ENCODE data around the gene TAMALIN.

TAMALIN gene

DNA sequence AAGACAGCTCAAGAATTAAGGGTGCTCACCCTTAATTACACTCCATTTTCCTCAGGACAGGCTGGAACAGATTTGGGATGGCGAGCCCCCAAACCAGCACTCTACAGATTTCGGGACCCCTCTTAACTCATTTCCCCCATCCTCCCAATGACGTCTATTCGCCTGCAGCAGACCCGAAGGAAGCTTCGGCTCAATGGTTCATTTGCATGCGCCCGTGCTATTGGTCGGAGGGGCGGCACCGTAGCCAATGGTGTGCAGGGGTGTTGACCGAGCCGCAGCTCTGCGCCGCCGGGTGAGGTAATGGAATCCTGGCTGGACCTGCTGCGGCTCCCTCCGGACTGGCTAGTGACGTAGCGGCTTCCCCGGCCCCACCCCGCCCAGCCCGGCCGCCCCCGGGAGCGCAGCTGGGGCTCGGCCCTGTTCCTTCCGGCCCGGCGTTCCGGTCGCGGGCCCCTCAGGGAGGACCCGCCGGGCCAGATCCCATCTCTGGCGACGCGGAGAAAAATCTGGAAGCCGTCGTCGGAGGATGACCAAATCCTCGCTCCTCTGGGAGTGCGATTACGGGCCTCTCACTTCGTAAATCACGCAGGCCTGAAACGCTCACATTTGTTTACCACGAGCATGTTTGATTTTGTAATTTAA, 26.2 kb downstream of the TAMALIN start:
- H4K20me1 ChIP-seq, result no peaks in the 10 kb centered on the region
- H3K4me1 ChIP-seq, result peaks cover 74% of the 10 kb centered on the region
- peak overlapping the region; percentile 60 for H3K4me3 ChIP-seq
- no peaks in the 10 kb centered on the region for H3K9me3 ChIP-seq
- TF ChIP-seq Cebpa-rat (IDR thresholded peaks at IDR 0.05), result no peak
- peak overlapping the region; percentile 76 for H3K27ac ChIP-seq
- H3K4me2 ChIP-seq, result peak overlapping the region; percentile 97
- peak overlapping the region; percentile 71; the same call in 1 of the 2 replicates for H3K9ac ChIP-seq
- H3K27me3 ChIP-seq, result no peaks in the 10 kb centered on the region
- H3K36me3 ChIP-seq, result no peaks in the 10 kb centered on the region

DNA sequence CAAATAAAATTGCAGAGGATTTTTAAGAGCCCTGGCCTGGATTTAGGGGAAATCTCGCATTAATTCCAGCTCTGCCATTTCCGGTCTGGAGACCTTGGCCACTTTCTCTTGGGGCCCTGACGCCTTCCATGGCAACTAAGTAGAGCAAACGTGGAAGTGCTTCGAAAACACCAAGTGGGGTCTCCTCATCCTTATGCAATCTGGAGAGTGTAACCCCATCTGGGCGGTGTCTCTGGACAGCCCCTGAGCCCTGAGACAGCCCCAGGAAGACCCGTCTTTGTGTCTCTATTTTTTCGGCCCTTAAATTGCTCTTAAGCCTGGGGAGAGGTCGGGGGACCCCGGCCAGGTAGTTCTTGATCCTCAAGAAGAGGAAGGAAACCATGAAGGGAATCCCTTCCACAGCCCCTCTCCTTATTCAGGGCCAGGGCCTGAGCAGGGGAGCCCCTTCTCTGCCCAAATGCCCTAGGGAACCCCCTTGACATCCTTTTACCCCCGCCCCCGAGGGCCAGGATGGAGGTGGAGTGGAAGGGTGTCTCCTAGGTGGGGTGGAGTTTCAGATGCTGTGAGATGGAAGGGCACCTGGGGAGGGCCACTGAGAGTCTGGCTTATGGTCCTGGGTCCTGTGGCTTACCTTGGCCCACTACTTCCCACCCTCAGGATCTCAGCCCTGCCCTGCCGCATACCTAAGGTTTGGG, 26.8 kb downstream of the TAMALIN start:
- Histone ChIP-seq H3K36me3 (no peaks in the 10 kb centered on the region), H3K4me1 (peaks cover 80% of the 10 kb centered on the region), H3K4me2 (peak overlapping the region; percentile 97), H3K27ac (peak overlapping the region; percentile 76), H3K4me3 (peak overlapping the region; percentile 60), H3K27me3 (no peaks in the 10 kb centered on the region), H3K9me3 (no peaks in the 10 kb centered on the region), H3K9ac (peak overlapping the region; percentile 71; the same call in 1 of the 2 replicates), H4K20me1 (peaks cover 5% of the 10 kb centered on the region)
- TF ChIP-seq Cebpa-rat (IDR thresholded peaks at IDR 0.05), result no peak

- H4K20me1 ChIP-seq, result peaks cover 21% of the 10 kb centered on the region
- no peaks in the 10 kb centered on the region for H3K27me3 ChIP-seq
- H3K36me3 ChIP-seq, result no peaks in the 10 kb centered on the region
- TF ChIP-seq Cebpa-rat (IDR thresholded peaks at IDR 0.05), result no peak
- H3K9ac ChIP-seq, result no peak overlapping the region
- H3K4me2 ChIP-seq, result peak overlapping the region; percentile 97
- no peak overlapping the region for H3K27ac ChIP-seq
- H3K4me3 ChIP-seq, result no peak overlapping the region
- H3K9me3 ChIP-seq, result no peaks in the 10 kb centered on the region
- peaks cover 81% of the 10 kb centered on the region for H3K4me1 ChIP-seq
Observed at GRCh38 chr12:52035190-52035589, 28.4 kb downstream of the TAMALIN start.

GRCh38 chr12:52035926-52036325, 29.2 kb downstream of the TAMALIN start:
- TF ChIP-seq Cebpa-rat (IDR thresholded peaks at IDR 0.05), result no peak

DNA sequence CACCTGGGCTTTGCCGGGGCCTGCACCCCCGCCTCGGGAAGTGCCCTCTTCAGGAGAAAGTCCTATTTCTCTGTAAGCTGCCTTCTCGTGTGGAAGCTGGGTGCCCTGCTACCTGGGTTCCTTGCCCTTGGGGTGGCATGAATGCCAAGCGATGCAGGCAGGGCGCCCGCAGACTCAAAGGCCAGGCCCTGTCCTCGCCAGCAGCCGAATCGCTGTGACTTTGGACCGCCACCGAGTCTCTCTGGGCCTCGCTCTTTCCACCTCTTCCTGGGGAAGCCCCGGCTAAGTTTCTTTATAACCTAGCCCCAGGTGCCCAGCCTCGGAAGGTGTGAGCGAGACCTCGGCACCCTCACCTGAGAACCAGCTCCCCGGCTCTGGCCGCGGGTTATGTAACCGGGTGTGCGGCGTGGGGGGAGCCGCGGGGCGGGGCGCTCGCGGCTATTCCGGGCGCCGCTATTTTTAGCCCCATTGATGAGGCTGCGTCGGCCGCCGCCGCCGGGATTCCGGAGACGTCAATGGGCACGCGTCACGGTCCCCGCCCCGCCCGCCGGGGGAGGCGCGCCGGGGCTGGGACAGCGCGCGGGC, 29.9 kb downstream of the TAMALIN start:
- Histone ChIP-seq H3K9me3 (no peaks in the 10 kb centered on the region), H3K27ac (peak overlapping the region; percentile 67), H3K36me3 (no peaks in the 10 kb centered on the region), H3K4me2 (peak overlapping the region; percentile 97), H4K20me1 (peaks cover 36% of the 10 kb centered on the region), H3K4me1 (peaks cover 85% of the 10 kb centered on the region), H3K27me3 (no peaks in the 10 kb centered on the region), H3K9ac (peak overlapping the region; percentile 70), H3K4me3 (peak overlapping the region; percentile 85)
- no peak for TF ChIP-seq Cebpa-rat (IDR thresholded peaks at IDR 0.05)

More at GRCh38 chr12:52035926-52036325, 29.2 kb downstream of the TAMALIN start:
- peaks cover 78% of the 10 kb centered on the region for H3K4me1 ChIP-seq
- no peak overlapping the region for H3K9ac ChIP-seq
- peaks cover 29% of the 10 kb centered on the region for H4K20me1 ChIP-seq
- H3K4me2 ChIP-seq, result peak overlapping the region; percentile 97
- H3K27ac ChIP-seq, result peak overlapping the region; percentile 67
- H3K9me3 ChIP-seq, result no peaks in the 10 kb centered on the region
- no peaks in the 10 kb centered on the region for H3K36me3 ChIP-seq
- H3K27me3 ChIP-seq, result no peaks in the 10 kb centered on the region
- H3K4me3 ChIP-seq, result no peak overlapping the region

DNA sequence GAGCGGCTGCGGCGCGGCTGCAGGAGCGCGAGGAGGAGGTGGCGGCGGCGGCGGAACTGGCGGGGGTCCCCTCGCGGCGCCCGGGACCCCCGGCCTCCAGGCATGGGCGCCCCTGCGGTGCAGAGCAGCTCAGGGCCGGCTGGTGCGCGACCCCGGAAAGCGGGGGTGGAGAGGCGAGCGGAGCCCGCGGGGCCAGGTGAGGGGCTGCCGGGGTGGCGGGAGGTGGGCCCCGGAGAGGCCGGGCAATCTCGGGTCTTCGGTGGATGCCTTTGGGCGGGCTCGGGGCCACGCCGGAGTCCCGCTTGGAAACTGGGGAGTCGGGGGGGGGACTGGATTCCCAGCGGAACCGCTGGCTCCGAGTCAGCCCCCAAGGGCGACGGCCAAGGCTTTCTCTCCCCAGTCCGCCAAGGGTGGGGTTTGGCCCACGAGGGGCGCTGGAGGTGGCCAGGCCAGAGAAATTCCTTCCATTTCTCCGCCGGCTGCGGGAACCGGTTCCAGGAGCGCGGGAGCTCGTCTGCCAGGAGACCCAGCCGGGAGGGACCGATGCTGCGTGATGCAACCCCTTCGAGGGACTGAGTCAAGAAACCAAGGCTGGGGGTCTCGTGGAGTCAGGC, 30.6 kb downstream of the TAMALIN start:
- H3K9ac ChIP-seq, result peak overlapping the region; percentile 89
- H3K27ac ChIP-seq, result peak overlapping the region; percentile 87

DNA sequence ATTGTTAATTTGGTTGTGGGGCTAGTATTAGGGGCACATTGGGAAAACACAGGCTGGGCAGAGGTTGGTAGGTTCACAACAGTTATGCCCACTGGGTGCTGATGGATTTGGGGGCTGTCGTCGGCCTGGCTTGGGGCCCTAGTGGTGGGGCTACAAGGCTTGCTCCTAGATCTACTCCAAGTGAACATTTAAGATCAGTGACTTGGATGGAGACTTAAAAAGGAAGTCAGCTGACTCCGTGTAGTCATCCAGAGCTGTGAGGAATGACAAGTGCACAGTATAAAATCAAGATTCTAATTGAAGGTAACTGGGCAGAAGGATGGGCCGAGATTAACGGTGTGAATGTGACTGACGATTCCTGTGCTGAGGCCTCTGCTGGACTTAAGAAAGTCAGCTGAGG, 31.7 kb downstream of the TAMALIN start:
- no peak overlapping the region for H3K27ac ChIP-seq
- H3K4me1 ChIP-seq, result peaks cover 88% of the 10 kb centered on the region
- H3K9me3 ChIP-seq, result no peaks in the 10 kb centered on the region
- peak overlapping the region; percentile 97 for H3K4me2 ChIP-seq
- peak overlapping the region; percentile 39; the same call in 1 of the 2 replicates for H3K9ac ChIP-seq
- TF ChIP-seq Cebpa-rat (IDR thresholded peaks at IDR 0.05), result no peak
- peaks cover 12% of the 10 kb centered on the region for H3K36me3 ChIP-seq
- H3K4me3 ChIP-seq, result peak overlapping the region; percentile 85
- H4K20me1 ChIP-seq, result peaks cover 52% of the 10 kb centered on the region
- no peaks in the 10 kb centered on the region for H3K27me3 ChIP-seq

More for the DNA sequence above, 30.6 kb downstream of the TAMALIN start:
- peaks cover 1% of the 10 kb centered on the region; the same call in 1 of the 2 replicates for H3K36me3 ChIP-seq
- peaks cover 85% of the 10 kb centered on the region for H3K4me1 ChIP-seq
- H3K9me3 ChIP-seq, result no peaks in the 10 kb centered on the region
- peak overlapping the region; percentile 97 for H3K4me2 ChIP-seq
- peak overlapping the region; percentile 85 for H3K4me3 ChIP-seq
- H4K20me1 ChIP-seq, result peaks cover 43% of the 10 kb centered on the region
- H3K27me3 ChIP-seq, result no peaks in the 10 kb centered on the region
- no peak for TF ChIP-seq Cebpa-rat (IDR thresholded peaks at IDR 0.05)

- no peak for TF ChIP-seq Cebpa-rat (IDR thresholded peaks at IDR 0.05)
- H3K36me3 ChIP-seq, result peaks cover 24% of the 10 kb centered on the region
- H4K20me1 ChIP-seq, result peaks cover 61% of the 10 kb centered on the region
- H3K4me1 ChIP-seq, result peaks cover 71% of the 10 kb centered on the region
- H3K4me2 ChIP-seq, result peak overlapping the region; percentile 85
- H3K9ac ChIP-seq, result no peak overlapping the region
- no peak overlapping the region for H3K4me3 ChIP-seq
- H3K27ac ChIP-seq, result no peak overlapping the region
- no peaks in the 10 kb centered on the region for H3K9me3 ChIP-seq
- H3K27me3 ChIP-seq, result no peaks in the 10 kb centered on the region
Observed at GRCh38 chr12:52041035-52041434, 34.3 kb downstream of the TAMALIN start.

DNA sequence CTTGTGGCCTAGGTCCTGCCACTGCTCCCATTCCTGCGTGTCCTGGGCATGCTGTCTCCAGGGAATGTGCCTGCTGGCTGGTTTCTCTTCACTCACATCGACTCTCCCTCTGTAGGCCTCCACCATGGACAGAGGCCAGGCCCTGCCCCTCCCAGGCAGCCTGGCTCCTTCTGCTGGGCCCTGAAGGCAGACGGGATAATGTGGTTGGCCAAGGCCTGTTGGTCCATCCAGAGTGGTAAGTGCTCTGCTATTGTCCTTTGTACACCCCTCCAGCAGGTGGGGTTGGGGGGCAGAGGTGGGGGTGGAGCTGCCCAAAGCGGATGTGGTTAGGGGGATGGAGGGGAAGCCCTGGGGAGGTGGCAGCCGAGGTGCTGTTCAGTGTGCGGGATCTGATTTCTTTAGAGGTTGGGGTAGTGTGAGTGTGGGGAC, 35.0 kb downstream of the TAMALIN start:
- Histone ChIP-seq H4K20me1 (peaks cover 61% of the 10 kb centered on the region), H3K4me2 (peak overlapping the region; percentile 85), H3K27me3 (no peaks in the 10 kb centered on the region), H3K9ac (no peak overlapping the region), H3K36me3 (peaks cover 24% of the 10 kb centered on the region), H3K4me1 (peaks cover 69% of the 10 kb centered on the region), H3K27ac (peak overlapping the region; percentile 56; the same call in 1 of the 2 replicates), H3K4me3 (no peak overlapping the region; the same call in 1 of the 2 replicates), H3K9me3 (no peaks in the 10 kb centered on the region)
- no peak for TF ChIP-seq Cebpa-rat (IDR thresholded peaks at IDR 0.05)

Measured in BLaER1 (cell line).